ENCODE results near the gene PEX11G.
"Not testable (repeated sequence)": the region's sequence is repeated elsewhere in the genome, so short reads cannot be mapped to it uniquely, and the experiment has no call there.

The PEX11G gene

DNA sequence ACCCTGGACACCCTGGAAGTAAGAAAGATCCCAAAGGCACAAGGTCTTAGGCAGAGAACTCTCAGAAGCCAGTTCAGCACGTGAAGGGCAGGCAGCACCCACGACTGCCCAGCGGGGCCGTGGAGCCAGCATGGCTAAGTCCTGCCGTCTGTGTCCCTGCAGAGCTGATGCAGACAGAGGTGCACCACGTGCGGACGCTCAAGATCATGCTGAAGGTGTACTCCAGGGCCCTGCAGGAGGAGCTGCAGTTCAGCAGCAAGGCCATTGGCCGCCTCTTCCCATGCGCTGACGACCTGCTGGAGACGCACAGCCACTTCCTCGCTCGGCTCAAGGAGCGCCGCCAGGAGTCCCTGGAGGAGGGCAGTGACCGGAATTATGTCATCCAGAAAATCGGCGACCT is 44.8 kb downstream of the PEX11G start:
- Histone ChIP-seq H3K9ac (ENCODE audit: low read depth, low read length) (no peak overlapping the region), H3K9me3 (ENCODE audit: control insufficient read depth, insufficient read depth, low read length) (no peaks in the 10 kb centered on the region), H3K4me1 (ENCODE audit: control insufficient read depth, insufficient read depth, low read length) (no peaks in the 10 kb centered on the region), H3K36me3 (ENCODE audit: control insufficient read depth, insufficient read depth, low read length) (peaks cover 66% of the 10 kb centered on the region), H3K4me3 (ENCODE audit: low read depth, low read length) (no peak overlapping the region), H3K27me3 (ENCODE audit: control insufficient read depth, insufficient read depth, low read length) (no peaks in the 10 kb centered on the region), H3K27ac (ENCODE audit: low read depth, low read length) (no peak overlapping the region)

DNA sequence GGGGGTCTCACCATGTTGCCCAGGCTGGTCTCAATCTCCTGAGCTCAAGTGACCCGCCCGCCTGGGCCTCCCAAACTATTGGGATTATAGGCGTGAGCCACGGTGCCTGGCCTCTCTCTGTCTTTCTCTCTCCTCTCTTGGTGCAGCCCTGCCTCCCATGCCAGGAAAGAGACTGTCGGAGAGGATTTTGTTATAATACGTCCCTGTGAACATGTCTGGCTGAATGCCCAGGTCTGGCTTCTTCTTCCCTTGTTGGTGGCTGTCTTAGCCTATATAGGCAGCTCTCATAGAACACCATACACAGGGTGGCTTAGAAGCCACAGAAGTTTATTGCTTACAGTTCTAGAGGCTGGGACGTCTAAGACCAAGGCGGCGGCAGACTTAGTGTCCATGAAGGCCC is 46.4 kb downstream of the PEX11G start:
- Histone ChIP-seq H3K9me3 (ENCODE audit: control insufficient read depth, insufficient read depth, low read length) (no peaks in the 10 kb centered on the region), H3K4me3 (ENCODE audit: low read depth, low read length) (no peak overlapping the region), H3K9ac (ENCODE audit: low read depth, low read length) (no peak overlapping the region), H3K4me1 (ENCODE audit: control insufficient read depth, insufficient read depth, low read length) (no peaks in the 10 kb centered on the region), H3K36me3 (ENCODE audit: control insufficient read depth, insufficient read depth, low read length) (peaks cover 52% of the 10 kb centered on the region), H3K27me3 (ENCODE audit: control insufficient read depth, insufficient read depth, low read length) (no peaks in the 10 kb centered on the region), H3K27ac (ENCODE audit: low read depth, low read length) (no peak overlapping the region)

DNA sequence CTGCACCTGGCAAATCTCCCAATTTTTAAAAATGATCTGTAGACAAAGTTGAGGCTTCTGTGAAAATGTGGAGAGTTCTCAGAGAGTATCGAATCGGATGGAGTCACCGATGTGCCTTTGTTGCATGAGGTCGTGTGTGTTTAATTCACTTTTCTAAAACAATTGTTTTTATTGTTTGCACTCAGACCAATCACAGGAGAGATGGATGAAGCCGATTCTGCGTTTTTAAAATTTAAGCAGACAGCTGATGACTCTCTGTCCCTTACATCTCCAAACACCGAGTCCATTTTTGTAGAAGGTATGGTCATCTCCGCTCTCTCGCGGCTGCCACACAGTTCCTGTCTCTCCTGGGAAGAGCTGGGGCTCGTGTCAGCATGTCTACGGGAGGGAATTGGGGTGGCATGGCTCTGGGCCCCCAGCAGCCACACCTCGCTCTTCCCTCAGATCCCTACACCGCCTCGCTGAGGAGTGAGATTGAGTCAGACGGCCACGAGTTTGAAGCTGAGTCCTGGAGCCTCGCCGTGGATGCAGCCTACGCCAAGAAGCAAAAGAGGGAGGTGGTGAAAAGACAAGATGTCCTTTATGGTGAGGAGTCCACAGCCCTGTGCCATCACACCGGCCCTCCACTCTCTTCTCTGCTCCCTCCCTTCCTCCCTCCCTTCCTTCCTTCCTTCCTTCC is 47.2 kb downstream of the PEX11G start:
- Histone ChIP-seq H3K4me3 (ENCODE audit: low read depth, low read length) (no peak overlapping the region), H3K27me3 (ENCODE audit: control insufficient read depth, insufficient read depth, low read length) (no peaks in the 10 kb centered on the region), H3K9me3 (ENCODE audit: control insufficient read depth, insufficient read depth, low read length) (no peaks in the 10 kb centered on the region), H3K36me3 (ENCODE audit: control insufficient read depth, insufficient read depth, low read length) (peaks cover 50% of the 10 kb centered on the region), H3K9ac (ENCODE audit: low read depth, low read length) (no peak overlapping the region), H3K4me1 (ENCODE audit: control insufficient read depth, insufficient read depth, low read length) (no peaks in the 10 kb centered on the region), H3K27ac (ENCODE audit: low read depth, low read length) (no peak overlapping the region)

DNA sequence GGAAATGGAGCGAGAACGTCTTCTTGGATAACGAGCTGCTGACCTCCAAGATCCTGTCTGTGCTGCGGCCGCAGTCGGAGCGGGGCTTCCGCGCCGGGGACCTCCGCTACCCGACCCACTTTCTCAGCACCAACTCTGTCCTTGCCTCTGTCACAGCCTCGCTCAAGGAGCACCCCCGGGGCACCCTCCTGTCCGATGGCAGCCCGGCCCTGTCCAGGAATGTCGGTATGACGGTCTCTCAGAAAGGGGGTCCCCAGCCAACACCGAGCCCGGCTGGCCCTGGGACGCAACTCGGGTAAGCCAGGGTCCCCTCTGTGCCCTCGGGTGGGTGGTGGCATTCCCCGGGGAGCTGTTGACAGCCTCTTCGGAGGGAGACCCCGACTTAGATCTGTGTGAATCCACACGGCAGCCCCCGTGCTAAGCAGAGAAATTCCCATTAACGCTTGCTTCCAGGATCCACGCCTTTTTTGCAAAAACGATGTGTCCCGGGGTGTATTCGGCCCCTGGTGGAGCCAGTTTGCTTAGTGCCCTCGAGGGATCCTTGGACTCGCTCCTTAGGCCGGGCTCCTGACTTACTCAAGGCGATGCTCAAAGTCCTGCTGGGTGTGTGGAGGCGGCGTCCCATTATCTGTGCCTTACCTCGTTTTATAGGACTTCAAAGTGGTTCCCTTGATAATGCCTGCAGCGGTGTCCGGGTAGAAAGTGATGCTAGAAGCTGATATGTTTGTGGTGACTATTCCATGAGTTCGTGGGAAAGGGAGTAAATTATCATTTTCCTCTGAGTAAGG is 48.5 kb downstream of the PEX11G start:
- H3K4me3 ChIP-seq (ENCODE audit: low read depth, low read length): no peak overlapping the region
- H3K27me3 ChIP-seq (ENCODE audit: control insufficient read depth, insufficient read depth, low read length): no peaks in the 10 kb centered on the region
- no peak overlapping the region for H3K27ac ChIP-seq (ENCODE audit: low read depth, low read length)
- no peak overlapping the region for H3K9ac ChIP-seq (ENCODE audit: low read depth, low read length)
- no peaks in the 10 kb centered on the region for H3K4me1 ChIP-seq (ENCODE audit: control insufficient read depth, insufficient read depth, low read length)
- H3K36me3 ChIP-seq (ENCODE audit: control insufficient read depth, insufficient read depth, low read length): peaks cover 42% of the 10 kb centered on the region
- H3K9me3 ChIP-seq (ENCODE audit: control insufficient read depth, insufficient read depth, low read length): no peaks in the 10 kb centered on the region

DNA sequence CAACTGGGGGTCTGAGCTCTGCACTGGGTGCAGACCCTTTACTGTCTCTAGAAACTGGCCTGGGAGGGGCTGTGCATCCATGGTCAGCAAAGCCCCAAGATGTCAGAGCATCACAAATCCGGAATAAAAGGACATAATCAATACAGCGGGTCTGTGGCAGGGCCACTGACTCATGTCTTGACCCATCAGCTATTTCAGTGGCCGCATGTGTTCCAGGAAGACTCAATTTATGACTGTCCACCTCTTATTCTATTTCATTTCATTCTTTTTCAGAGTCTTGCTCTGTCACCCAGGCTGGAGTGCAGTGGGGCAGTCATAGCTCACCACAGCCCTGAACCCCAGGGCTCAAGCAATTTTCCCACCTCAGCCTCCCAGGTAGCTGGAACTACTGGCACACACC is 53.2 kb downstream of the PEX11G start:
- Histone ChIP-seq H3K27ac (ENCODE audit: low read depth, low read length) (no peak overlapping the region), H3K9me3 (ENCODE audit: control insufficient read depth, insufficient read depth, low read length) (no peaks in the 10 kb centered on the region), H3K9ac (ENCODE audit: low read depth, low read length) (no peak overlapping the region), H3K4me3 (ENCODE audit: low read depth, low read length) (no peak overlapping the region), H3K36me3 (ENCODE audit: control insufficient read depth, insufficient read depth, low read length) (peaks cover under 1% of the 10 kb centered on the region; the same call in 1 of the 2 replicates), H3K27me3 (ENCODE audit: control insufficient read depth, insufficient read depth, low read length) (no peaks in the 10 kb centered on the region), H3K4me1 (ENCODE audit: control insufficient read depth, insufficient read depth, low read length) (no peaks in the 10 kb centered on the region)

DNA sequence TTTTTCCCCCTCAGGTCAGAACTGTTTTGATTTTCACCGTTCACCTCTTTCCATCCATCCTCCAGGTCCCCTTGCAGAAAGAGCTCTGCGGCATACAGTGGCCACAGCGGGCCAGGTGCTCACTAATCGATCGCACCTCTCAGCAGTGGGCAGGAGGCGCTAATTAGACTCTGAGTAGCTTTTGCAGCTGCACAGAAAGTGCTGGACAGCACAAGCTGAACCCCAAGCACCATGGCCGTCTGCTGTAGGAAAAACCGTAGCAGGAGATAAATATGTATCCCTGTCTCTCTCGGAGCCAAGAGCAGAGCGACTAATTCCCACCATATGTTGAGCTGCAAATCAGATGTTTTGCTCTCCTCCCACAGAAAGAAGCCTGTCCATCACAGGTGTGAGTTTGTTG is 54.4 kb downstream of the PEX11G start:
- no peak overlapping the region for H3K9ac ChIP-seq (ENCODE audit: low read depth, low read length)
- H3K36me3 ChIP-seq (ENCODE audit: control insufficient read depth, insufficient read depth, low read length): no peaks in the 10 kb centered on the region
- H3K9me3 ChIP-seq (ENCODE audit: control insufficient read depth, insufficient read depth, low read length): no peaks in the 10 kb centered on the region
- no peaks in the 10 kb centered on the region for H3K4me1 ChIP-seq (ENCODE audit: control insufficient read depth, insufficient read depth, low read length)
- no peaks in the 10 kb centered on the region for H3K27me3 ChIP-seq (ENCODE audit: control insufficient read depth, insufficient read depth, low read length)
- H3K27ac ChIP-seq (ENCODE audit: low read depth, low read length): no peak overlapping the region
- no peak overlapping the region for H3K4me3 ChIP-seq (ENCODE audit: low read depth, low read length)

DNA sequence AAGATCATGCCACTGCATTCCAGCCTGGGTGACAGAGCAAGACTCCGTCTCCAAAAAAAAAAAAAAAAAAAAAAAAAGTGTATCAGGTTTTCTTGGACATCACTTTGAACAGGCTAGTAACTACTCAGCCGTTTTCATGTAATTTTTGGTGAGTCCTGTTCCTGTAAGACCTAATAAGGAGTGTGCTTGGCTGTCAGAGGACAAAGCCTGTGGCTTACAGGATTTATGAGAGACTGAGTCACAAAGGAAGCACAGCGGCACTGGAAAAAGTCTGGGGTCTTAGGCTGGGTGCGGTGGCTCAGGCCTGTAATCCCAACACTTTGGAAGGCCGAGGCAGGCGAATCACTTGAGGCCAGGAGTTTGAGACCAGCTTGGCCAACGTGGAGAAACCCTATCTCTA is 55.4 kb downstream of the PEX11G start:
- not testable (repeated sequence) for H3K4me3 ChIP-seq (ENCODE audit: low read depth, low read length); H3K4me1 ChIP-seq (ENCODE audit: control insufficient read depth, insufficient read depth, low read length); H3K9me3 ChIP-seq (ENCODE audit: control insufficient read depth, insufficient read depth, low read length); H3K36me3 ChIP-seq (ENCODE audit: control insufficient read depth, insufficient read depth, low read length); H3K27ac ChIP-seq (ENCODE audit: low read depth, low read length); H3K27me3 ChIP-seq (ENCODE audit: control insufficient read depth, insufficient read depth, low read length); H3K9ac ChIP-seq (ENCODE audit: low read depth, low read length)

DNA sequence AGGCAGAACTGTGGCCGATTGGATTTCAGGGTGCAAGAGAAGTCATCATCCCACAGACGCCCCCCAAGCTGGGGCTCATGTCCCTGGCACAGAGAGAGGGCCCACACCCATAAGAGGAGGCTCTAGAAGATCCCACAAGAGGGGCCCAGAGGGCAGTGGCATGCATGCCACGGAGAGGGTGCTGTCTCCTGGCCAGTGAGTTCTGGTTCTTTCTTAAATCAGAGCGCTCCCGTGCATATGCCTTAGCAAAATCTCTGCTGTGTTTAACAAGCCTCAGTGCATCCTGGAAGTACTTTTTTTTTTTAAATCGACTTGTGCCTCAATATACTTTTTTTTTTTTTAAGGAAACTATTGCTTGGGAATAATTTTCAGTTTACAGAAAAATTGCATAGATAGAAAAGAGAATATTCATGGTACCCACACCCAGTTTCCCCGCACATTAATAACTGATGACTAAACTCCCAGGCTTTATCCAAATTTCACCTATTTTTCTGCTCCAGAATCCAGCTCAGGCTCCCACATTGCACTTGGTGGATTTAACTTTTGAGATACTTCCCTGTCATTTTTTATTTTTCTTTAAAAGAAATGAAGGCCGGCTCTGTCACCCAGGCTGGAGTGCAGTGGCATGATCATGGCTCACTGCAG is 59.1 kb downstream of the PEX11G start:
- Histone ChIP-seq H3K27ac (ENCODE audit: low read depth, low read length) (no peak overlapping the region), H3K4me1 (ENCODE audit: control insufficient read depth, insufficient read depth, low read length) (no peaks in the 10 kb centered on the region), H3K27me3 (ENCODE audit: control insufficient read depth, insufficient read depth, low read length) (no peaks in the 10 kb centered on the region), H3K9ac (ENCODE audit: low read depth, low read length) (no peak overlapping the region), H3K9me3 (ENCODE audit: control insufficient read depth, insufficient read depth, low read length) (no peaks in the 10 kb centered on the region), H3K36me3 (ENCODE audit: control insufficient read depth, insufficient read depth, low read length) (no peaks in the 10 kb centered on the region), H3K4me3 (ENCODE audit: low read depth, low read length) (no peak overlapping the region)

DNA sequence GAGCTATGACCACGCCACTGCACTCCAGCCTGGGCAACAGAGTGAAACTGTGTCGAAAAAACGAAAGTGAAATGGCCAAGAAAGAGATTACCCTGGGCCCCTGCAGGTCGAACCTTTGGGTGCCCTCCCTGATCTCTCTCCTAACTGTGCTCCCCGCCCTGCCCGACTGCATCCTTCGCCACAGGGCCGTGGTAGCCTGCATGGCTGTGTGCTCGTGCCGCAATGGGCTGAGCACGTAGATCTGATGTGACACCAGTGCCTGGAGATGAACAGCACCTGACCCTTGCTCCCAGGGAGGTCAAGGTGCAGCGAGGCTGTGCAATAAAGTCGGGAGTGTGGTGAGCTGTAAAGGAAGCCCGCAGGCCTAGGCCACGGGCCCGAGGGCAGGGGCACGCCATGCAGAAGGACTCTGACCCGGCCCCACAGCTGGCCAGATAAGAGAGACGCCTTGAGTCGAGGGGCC is 60.2 kb downstream of the PEX11G start:
- H3K9ac ChIP-seq (ENCODE audit: low read depth, low read length): no peak overlapping the region
- no peaks in the 10 kb centered on the region for H3K36me3 ChIP-seq (ENCODE audit: control insufficient read depth, insufficient read depth, low read length)
- H3K4me1 ChIP-seq (ENCODE audit: control insufficient read depth, insufficient read depth, low read length): no peaks in the 10 kb centered on the region
- no peaks in the 10 kb centered on the region for H3K27me3 ChIP-seq (ENCODE audit: control insufficient read depth, insufficient read depth, low read length)
- H3K9me3 ChIP-seq (ENCODE audit: control insufficient read depth, insufficient read depth, low read length): no peaks in the 10 kb centered on the region
- no peak overlapping the region for H3K4me3 ChIP-seq (ENCODE audit: low read depth, low read length)
- no peak overlapping the region for H3K27ac ChIP-seq (ENCODE audit: low read depth, low read length)

DNA sequence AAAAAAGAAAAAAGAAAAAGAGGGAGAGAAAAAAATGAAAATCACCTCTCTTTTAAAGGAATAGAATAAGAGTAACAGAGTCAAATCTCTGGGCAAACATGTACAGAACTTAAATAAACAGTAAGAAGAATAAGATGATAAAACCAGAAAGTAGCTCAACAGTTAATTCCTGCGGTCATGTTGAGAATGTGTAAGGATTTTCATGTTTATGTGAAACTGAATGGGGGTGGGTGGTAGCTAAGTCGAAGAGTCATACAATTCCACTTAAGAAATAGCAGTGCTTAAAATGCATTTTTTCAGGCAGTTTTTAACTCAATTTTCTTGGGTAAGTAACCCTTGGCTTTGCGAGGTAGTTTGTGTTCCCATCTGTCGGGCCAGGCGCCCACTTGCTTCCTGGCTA is 60.9 kb downstream of the PEX11G start:
- no peaks in the 10 kb centered on the region for H3K27me3 ChIP-seq (ENCODE audit: control insufficient read depth, insufficient read depth, low read length)
- no peaks in the 10 kb centered on the region for H3K9me3 ChIP-seq (ENCODE audit: control insufficient read depth, insufficient read depth, low read length)
- H3K27ac ChIP-seq (ENCODE audit: low read depth, low read length): no peak overlapping the region
- no peaks in the 10 kb centered on the region for H3K4me1 ChIP-seq (ENCODE audit: control insufficient read depth, insufficient read depth, low read length)
- H3K4me3 ChIP-seq (ENCODE audit: low read depth, low read length): no peak overlapping the region
- no peak overlapping the region for H3K9ac ChIP-seq (ENCODE audit: low read depth, low read length)
- H3K36me3 ChIP-seq (ENCODE audit: control insufficient read depth, insufficient read depth, low read length): no peaks in the 10 kb centered on the region

DNA sequence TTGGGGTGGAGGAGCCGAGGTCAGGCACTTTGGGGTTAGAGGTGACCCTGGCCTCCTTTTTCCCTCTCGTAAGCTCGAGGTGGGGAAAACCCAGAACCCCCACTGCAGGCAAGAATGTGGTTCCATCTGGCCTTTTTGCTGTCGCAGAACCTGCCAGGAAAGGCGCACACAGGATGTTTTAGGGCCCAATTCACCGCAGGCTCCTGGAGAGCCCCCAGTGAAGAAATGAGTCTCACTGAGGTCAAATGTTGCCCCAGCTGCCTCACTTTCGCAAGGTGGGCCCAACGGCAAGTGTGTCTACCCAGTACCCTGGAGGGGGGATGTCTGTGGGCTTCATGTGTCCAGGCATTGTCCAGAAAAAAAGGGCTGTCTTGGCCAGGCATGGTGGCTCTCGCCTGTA is 61.8 kb downstream of the PEX11G start:
- no peaks in the 10 kb centered on the region for H3K4me1 ChIP-seq (ENCODE audit: control insufficient read depth, insufficient read depth, low read length)
- H3K27ac ChIP-seq (ENCODE audit: low read depth, low read length): no peak overlapping the region
- H3K4me3 ChIP-seq (ENCODE audit: low read depth, low read length): no peak overlapping the region

More for the DNA sequence above, 61.8 kb downstream of the PEX11G start:
- no peak overlapping the region for H3K9ac ChIP-seq (ENCODE audit: low read depth, low read length)
- no peaks in the 10 kb centered on the region for H3K36me3 ChIP-seq (ENCODE audit: control insufficient read depth, insufficient read depth, low read length)
- H3K9me3 ChIP-seq (ENCODE audit: control insufficient read depth, insufficient read depth, low read length): no peaks in the 10 kb centered on the region
- H3K27me3 ChIP-seq (ENCODE audit: control insufficient read depth, insufficient read depth, low read length): no peaks in the 10 kb centered on the region

Measured in HUES48 (cell line).